ENCODE measurements around the gene RHEBL1. TPM values are rescaled to one million over a fixed set of nuclear protein-coding genes. Genes with fewer than 3 reads are reported as not detected.

Gene RHEBL1
- total and polyA plus RNA-seq, 2 of the 8 experiments (the other 6 are each of a cell fraction or from before 2014, with no cell fraction given) = 7.5 to 9.4 TPM

DNA sequence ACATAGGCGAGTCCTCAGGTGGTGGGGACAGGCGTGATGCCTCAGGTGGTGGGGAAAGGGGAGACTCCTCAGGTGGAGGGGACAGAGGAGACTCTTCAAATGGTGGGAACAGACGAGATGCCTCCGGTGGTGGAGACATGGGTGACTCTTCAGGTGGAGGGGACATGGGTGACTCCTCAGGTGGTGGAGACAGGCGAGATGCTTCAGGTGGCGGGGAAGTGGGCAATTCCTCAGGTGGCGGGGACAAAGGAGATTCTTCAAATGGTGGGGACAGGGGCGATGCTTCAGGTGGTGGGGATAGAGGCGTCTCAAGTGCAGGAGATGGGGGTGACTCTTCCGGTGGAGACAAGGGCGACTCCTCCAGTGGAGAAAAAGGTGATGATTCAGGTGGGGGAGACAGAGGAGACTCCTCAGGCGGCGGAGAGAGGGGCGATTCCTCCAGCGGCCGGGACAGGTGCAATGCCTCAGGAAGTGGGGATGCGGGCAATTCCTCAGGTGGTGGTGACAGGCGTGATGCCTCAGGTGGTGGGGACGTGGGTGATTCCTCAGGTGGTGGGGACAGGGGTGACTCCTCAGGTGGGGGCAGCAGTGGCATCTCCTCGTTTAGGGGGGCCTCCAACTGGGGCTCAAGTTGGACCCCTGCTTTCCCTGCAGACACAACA lies 17.9 kb downstream of the RHEBL1 start:
- FAIRE-seq (no peak), DNase-seq (ENCODE audit: low read depth in 1 of 2, low spot score in 2 of 2) (no peak)
- no peak overlapping the region for H3K4me2 ChIP-seq (ENCODE audit: insufficient read depth in 1 of 2, low read depth in 2 of 2, low read length in 2 of 2)
- no peak overlapping the region for H2BK15ac ChIP-seq (ENCODE audit: low read length)
- peaks cover 46 to 80% (median 74%) of the 10 kb centered on the region in 4 experiments for H3K36me3 ChIP-seq (ENCODE audit: control insufficient read depth in 2 of 4, insufficient read depth in 4 of 4, low read length in 3 of 4)
- no peak overlapping the region for H2BK20ac ChIP-seq (ENCODE audit: low read length)
- no peak overlapping the region for H3K9ac ChIP-seq (replicated peaks in 1 of 4; ENCODE audit: extremely low read depth in 1 of 4, low read depth in 3 of 4, low read length in 3 of 4)
- no peak overlapping the region for H3K18ac ChIP-seq (ENCODE audit: extremely low read depth, low read length)
- POLR2A ChIA-PET (ENCODE audit: partially characterized antibody) = interaction anchor here (1.0 kb wide), 2 partner anchors 8 to 18 kb away, joined by 3 read pairs; no protein-coding TSS in a partner anchor
- H3K27me3 ChIP-seq (replicated peaks in 1 of 4; ENCODE audit: control insufficient read depth in 3 of 4, extremely low read depth in 1 of 4, insufficient read depth in 3 of 4, low read length in 3 of 4) = no peaks in the 10 kb centered on the region
- no peak overlapping the region for H4K5ac ChIP-seq (ENCODE audit: insufficient read length, low read depth, low read length)
- peaks cover 0 to 14% (median 1%) of the 10 kb centered on the region in 4 experiments; a peak in 5 of 7 replicates for H3K4me1 ChIP-seq (replicated peaks in 1 of 4; ENCODE audit: control insufficient read depth in 3 of 4, insufficient read depth in 4 of 4, low read length in 3 of 4)
- no peak overlapping the region for H3K27ac ChIP-seq (ENCODE audit: low read depth, low read length)
- no peak overlapping the region for H3K4ac ChIP-seq (replicated peaks; ENCODE audit: insufficient read length, low read depth, low read length)
- no peak overlapping the region for H2BK12ac ChIP-seq (ENCODE audit: low read depth, low read length)
- H4K91ac ChIP-seq (replicated peaks; ENCODE audit: insufficient read length, low read length) = no peak overlapping the region
- no peak overlapping the region for H3K23ac ChIP-seq (ENCODE audit: insufficient read length)
- TF ChIP-seq, protein P1, sequence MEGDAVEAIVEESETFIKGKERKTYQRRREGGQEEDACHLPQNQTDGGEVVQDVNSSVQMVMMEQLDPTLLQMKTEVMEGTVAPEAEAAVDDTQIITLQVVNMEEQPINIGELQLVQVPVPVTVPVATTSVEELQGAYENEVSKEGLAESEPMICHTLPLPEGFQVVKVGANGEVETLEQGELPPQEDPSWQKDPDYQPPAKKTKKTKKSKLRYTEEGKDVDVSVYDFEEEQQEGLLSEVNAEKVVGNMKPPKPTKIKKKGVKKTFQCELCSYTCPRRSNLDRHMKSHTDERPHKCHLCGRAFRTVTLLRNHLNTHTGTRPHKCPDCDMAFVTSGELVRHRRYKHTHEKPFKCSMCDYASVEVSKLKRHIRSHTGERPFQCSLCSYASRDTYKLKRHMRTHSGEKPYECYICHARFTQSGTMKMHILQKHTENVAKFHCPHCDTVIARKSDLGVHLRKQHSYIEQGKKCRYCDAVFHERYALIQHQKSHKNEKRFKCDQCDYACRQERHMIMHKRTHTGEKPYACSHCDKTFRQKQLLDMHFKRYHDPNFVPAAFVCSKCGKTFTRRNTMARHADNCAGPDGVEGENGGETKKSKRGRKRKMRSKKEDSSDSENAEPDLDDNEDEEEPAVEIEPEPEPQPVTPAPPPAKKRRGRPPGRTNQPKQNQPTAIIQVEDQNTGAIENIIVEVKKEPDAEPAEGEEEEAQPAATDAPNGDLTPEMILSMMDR (IDR thresholded peaks at IDR 0.05; ENCODE audit: control extremely low read depth in 1 of 3, insufficient read depth in 1 of 3, low read depth in 1 of 3, low read length in 3 of 3) = no peak
- H3K9me3 ChIP-seq (ENCODE audit: insufficient read depth in 2 of 2, low read depth in 1 of 2, low read length in 1 of 2) = no peaks in the 10 kb centered on the region
- H2AK5ac ChIP-seq (ENCODE audit: low read depth, low read length) = no peak overlapping the region
- peaks cover 15% of the 10 kb centered on the region for H3K79me1 ChIP-seq (ENCODE audit: low read depth, low read length)
- H4K8ac ChIP-seq (ENCODE audit: extremely low read depth, insufficient read depth, low read length) = no peak overlapping the region
- H4K20me1 ChIP-seq (replicated peaks in 1 of 2; ENCODE audit: control insufficient read depth in 1 of 2, insufficient read depth in 2 of 2, low read length in 2 of 2) = peaks cover 27 to 57% of the 10 kb centered on the region in 2 experiments
- no peaks in the 10 kb centered on the region for H3K23me2 ChIP-seq (ENCODE audit: low read depth, low read length)
- CTCF ChIA-PET (ENCODE audit: partially characterized antibody) = interaction anchor here (0.9 kb wide), 1 partner anchor 8 kb away, joined by 3 read pairs; no protein-coding TSS in a partner anchor
- H2AFZ ChIP-seq (ENCODE audit: low read length) = no peak overlapping the region
- H2BK5ac ChIP-seq (ENCODE audit: low read depth, low read length) = no peak overlapping the region
- no peak overlapping the region for H3K56ac ChIP-seq (replicated peaks; ENCODE audit: insufficient read length, low read depth, low read length)
- H3K14ac ChIP-seq (ENCODE audit: insufficient read length) = no peak overlapping the region
- peaks cover 22 to 35% of the 10 kb centered on the region in 2 experiments for H3K79me2 ChIP-seq (ENCODE audit: control insufficient read depth in 1 of 2, insufficient read depth in 2 of 2, low read length in 2 of 2)
- WGBS, 2 experiments (ENCODE audit: extremely low coverage in 1 of 2, insufficient coverage in 1 of 2, insufficient read length in 1 of 2, insufficient replicate concordance in 2 of 2, low coverage in 1 of 2, low lambda C conversion rate in 2 of 2, missing lambda C conversion rate in 1 of 2) = 90% methylated on average over 18 of the region's 20 CpGs; no CpG with 5 or more reads in 1 of the 2 experiments
- H3K4me3 ChIP-seq (ENCODE audit: extremely low read depth in 1 of 4, insufficient read depth in 2 of 4, low read depth in 3 of 4, low read length in 4 of 4) = no peak overlapping the region
- H2BK120ac ChIP-seq (replicated peaks; ENCODE audit: low read depth, low read length) = no peak overlapping the region

All from H1 (cell line).